ENCODE data around the gene ACVRL1.
A peak's percentile ranks its signal among the peaks of the same experiment; 100 is the strongest.

Gene ACVRL1

GRCh38 chr12:51944608-51945233 lies 37.4 kb downstream of the ACVRL1 start:
- no peak for DNase-seq

DNA sequence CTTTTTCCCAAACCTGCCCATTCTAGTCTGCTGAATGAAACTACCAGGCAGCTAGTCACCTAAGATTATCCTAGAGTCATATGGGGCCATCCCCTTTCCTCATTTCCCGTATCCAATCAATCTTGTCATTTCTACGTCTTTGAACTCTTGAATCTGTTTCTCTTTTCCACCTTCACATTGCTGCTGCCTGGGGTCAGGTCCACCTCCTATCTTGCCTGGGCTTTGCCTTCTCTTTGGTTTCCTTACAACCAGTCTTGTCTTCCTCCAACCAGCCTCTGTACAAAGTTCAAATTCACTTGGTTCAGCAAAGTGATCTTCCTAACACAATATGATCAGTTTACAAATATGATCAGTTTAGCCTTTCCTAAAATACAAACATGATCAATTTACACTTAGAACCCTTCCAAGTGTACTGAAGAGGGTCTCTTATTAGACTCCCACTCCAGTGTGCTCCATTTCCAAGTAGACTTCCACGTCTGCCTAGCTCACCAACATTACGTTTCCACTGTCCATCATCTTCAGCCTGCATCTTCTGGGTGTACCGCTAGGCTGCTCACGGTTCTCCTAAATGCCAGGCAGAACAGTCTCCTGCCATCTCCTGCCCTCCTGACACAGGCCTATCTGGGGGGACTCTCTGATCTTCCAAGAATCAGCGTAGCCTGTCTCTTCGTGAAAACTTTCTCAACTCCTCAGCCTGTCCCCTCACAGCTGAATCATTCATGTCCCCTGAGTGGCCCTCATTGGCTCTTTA lies 40.1 kb downstream of the ACVRL1 start:
- no peak for DNase-seq

- no peak for DNase-seq
Observed at GRCh38 chr12:51948066-51948465, 40.8 kb downstream of the ACVRL1 start.

DNA sequence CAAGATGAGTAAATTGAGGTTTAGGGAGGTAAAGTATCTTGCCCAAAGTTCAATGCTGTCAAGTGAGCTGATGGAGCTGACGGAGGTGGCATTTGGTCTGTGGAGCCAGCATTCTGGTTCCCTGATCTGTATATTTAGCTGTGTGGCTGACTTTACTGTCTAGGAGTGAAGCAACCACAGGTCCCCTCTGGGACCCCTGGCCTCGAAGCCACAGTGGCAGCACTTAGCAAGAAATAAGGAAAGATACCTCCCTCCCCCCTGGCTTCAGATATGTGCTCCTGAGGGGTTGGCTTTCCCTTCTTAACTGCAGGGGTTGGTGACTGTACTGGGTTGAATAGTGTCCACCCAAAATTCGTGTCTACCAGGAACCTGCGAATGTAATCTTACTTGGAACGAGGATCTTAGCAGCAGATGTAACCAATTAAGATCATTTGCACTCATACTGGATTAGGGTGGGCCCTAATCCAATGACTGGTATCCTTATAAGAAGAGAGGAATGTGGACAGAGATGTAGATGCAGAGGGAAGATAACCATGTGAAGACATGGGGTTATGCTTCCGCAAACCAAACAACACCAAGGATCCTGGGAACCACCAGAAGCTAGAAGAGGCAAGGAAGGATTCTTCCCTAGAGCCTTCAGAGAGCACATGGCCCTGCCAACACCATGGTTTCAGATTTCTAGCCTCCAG lies 42.2 kb downstream of the ACVRL1 start:
- DNase-seq, result peak; percentile 53

GRCh38 chr12:51950682-51951198 lies 43.4 kb downstream of the ACVRL1 start:
- no peak for DNase-seq

DNA sequence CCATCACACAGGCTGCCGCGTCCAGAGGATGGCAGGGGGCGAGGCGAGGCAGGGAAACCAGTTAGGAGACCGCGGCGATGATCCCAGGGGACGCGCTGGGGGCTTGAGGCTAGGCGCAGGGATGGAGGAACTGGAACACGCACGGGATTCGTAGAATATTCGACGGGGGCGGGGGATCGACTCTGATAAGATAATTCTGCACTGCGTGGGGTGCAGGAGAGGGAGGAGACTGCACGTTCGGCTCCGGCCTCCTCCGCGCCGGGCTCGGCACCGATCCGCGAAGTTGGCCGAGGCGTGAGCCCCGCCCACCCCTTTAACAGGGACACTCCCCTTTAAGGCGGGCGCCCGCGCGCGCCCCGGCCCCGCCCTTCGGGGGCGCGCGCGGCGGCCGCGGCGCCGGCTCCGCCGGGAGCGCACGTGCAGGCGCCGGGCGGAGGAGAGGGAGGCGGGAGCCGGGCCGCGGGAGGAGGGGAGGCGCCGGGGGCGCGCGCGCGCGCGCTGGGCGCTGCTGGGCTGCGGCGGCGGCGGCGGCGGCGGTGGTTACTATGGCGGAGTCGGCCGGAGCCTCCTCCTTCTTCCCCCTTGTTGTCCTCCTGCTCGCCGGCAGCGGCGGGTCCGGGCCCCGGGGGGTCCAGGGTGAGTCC lies 44.0 kb downstream of the ACVRL1 start, which contains the start of gene ACVR1B:
ACVR1B (plus strand) TSS at position 501 of the 644 bp plus-strand sequence; CDS start at position 546, 45 bp downstream.
- peak; percentile 91 for DNase-seq

DNA sequence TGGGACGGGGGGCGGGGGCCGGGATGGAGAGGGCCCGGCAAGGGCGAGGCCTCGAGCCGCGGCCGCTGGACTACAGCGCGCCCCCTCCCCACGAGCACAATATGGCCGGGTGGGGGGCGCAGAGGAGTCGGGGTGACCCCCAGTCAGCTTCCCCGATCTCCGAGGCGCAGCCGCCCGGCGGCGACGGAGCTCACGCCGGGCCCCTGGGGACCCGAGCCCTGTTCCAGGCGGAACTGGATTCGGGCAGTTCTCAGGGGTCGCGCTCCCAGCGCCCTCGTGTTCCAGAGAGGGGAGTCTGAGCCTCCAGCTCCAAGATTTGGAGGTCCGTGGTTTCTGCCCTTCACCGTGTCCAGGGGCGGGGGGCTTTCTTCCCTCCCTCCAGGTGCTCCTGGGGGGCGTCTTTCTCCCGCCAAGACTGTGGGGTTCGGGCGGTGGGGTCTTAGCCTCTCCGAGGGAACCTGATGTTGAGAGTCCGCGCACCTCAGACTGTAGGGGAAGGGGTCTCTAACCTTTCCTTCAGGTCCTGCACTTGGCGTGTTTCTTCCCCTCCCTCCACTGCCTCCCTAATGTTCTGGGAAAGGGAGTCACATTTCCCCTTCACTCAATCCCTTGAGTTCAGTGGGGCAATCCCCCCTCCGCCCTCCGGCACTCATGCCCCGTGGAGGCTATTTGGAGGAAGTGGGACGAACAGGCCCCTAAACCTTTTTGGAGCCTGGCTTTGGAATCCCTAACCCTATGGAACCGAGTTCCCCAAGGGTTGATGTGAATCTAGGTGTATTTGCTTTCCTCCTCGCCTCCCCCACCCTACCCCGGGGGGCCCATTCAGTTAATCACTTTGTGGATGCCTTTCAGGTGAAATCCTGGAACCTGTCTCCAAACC lies 44.8 kb downstream of the ACVRL1 start:
- no peak for DNase-seq

DNA sequence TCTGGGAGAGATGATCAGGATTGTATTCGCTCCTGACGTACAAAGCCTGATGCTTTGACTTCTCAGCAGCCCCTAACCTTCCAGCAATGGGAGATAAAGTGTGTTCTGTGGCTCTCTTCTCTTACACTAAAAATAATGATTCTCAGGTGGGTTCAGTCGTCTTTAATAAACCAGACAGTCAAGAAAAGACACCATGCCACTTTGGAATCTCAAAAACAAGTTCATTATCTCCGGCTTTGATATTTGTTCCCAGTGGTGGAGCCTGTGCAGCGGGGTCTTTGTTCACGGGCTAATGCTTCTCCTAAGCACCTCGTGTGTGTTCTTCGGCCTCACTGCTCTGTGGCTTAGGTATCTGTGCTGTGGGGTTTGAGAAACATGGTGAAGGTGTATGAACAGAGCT lies 45.8 kb downstream of the ACVRL1 start:
- DNase-seq, result no peak

GRCh38 chr12:51953864-51954263 lies 46.6 kb downstream of the ACVRL1 start:
- DNase-seq, result no peak

DNA sequence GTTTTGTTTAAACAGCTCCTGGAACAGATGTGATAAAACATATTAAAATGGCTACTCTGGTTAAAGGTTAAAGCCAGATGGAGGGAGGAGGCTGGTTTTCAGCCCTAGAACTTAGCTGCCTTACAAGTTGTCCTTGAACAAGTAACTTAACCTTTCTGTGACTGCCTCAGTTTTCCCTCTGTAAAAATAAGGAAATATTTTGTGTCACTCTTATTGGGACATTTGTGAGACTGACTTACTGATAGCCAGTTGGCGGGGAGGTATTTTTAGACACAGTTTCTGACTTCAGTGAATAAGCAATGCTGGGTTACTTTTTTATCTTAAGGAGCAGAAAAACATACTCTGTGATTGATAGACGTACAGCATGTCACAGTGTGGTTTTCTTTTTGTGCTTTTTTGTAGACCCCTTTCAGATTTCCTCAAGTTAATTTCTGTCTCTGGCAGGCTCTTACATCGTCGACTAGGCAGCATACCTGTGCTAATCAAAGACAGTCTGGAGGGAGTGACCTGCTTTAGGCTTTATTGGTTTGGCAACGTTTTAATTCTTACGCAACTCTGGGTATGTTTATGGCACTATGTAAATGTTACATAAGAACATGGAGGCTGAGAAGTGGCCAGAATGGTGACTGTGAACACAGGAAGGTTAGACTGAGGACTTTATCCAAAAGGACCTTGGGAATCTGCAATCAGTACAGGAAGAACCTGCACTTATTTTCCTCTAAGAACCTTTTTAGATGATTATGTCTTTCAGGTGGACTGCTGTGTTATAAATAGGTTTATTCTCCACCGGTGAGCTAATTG lies 47.5 kb downstream of the ACVRL1 start:
- no peak for DNase-seq

DNA sequence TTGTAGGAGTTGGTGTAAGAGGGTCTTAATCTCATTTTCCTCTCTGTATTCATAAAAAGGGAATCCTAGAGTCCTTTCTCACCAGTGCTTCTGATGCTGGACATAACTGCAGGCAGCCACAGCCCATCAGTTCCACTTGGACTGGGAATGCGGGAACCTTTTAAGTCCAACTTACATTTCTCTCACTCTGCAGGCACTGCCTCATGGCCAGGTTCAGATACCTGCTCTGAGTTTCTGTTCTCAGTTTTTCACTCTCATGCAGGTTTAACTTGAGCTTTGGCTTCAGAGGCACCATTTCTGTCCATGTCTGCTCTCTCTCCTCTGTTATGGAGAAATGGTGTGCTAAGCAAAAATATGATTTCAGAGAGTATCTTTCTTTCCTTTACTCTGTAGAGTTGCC lies 48.4 kb downstream of the ACVRL1 start:
- no peak for DNase-seq

DNA sequence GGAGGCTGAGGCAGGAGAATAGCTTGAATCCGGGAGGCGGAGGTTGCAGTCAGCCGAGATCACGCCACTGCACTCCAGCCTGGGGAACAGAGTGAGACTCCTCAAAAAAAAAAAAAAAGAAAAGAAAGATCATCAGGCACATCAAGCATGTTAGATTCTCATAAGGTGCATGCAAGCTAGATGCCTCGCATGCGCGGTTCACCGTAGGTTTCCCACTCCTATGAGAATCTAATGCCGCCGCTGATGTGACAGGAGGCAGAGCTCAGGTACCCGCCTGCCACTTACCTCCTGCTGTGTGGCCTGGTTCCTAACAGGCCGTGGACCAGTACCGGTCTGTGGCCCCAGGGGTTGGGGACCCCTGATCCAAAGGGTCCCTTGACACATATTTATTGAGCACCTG lies 51.2 kb downstream of the ACVRL1 start:
- DNase-seq, result no peak

DNA sequence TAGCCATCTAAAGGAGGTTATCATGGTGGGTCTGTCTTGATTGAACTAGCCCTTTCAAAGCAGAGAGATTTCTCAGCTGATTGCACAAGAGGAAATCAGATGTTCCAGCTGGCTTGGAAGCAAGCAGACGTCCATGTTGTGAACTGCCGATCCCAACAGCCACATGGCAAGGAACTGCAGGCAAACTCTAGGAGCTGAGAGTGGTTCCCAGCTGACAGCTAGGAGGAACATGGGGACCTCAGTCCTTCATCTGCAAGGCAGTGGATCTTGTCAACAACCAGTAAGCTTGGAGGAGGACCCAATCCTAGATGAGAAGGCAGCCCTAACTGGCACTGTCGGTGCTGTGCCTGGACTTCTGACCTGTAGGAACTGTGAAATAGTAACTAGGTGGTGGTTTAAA lies 51.9 kb downstream of the ACVRL1 start:
- DNase-seq, result no peak

- DNase-seq, result no peak
Observed at GRCh38 chr12:51959921-51960320, 52.6 kb downstream of the ACVRL1 start.

DNA sequence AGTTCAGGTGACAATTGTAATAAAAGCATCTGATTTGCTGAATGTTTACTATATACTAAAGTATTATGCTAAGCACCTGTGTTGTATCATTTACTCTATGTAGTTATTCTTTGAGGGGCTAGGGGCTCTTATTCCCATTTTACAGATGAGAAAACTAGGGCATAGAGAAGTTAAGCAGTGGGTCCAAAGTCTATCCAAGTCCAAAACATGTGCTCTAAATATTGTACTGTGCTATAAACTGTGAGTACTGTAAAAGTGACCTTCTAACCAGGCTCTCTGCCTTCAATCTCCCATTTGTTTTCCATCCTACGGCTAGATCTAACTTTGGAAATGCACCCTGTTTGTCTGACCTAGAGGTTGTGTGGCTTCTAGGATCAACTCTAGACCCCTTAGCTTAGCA lies 53.2 kb downstream of the ACVRL1 start:
- no peak for DNase-seq

DNA sequence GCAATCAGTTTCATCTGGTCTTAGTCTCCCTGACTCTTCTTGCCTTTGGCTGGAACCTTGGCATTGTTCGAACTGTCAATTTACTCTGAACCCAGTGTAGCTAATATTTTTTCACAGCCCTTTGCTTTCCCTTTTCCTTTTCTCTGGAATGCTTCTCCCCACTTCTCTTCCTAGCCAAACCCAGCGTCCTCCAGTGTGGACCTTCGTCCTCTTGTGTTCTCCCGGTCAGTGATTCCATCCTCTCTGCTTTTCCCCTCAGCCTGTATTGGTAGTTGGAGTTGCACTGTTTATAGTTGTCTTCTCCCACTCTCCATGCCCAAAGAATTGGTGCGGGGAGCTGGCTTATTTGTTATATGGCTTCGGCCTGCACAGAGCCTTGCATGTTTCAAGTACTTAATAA lies 53.6 kb downstream of the ACVRL1 start:
- no peak for DNase-seq

GRCh38 chr12:51961834-51962233 lies 54.5 kb downstream of the ACVRL1 start:
- no peak for DNase-seq

DNA sequence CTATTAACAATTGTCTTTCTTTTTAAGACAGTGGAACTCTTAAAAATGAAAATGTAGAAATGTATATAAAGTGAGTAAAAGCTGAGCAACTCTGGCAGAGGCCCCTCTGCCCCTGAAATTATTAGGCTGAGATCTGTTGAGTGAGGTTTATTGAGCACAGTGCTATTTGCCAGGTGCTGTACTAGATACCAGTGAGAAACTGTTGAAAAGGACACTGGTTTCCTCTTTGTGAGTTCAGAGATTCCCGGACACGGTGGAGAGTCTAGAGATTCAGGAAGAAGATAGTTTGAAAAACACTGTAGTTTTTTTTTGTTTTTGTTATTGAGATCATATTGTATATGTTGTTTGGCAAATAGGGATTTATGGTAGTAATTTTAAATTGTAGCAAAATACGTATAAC lies 55.4 kb downstream of the ACVRL1 start:
- DNase-seq, result no peak

DNA sequence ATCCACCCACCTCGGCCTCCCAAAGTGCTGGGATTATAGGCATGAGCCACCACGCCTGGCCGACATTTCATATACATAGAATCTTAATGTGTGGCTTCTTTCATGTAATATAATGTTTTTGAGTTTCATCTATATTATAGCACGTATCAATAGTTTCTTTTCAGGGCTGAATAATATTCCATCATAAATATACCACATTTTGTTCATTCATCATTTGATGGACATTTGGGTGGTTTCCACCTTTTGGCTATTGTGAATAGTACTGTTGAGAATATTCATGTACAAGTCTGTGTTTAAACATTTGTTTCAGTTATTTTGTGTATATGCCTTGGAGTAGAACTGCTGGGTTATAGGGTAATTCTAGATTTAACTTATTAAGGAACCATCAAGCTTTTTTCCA lies 56.2 kb downstream of the ACVRL1 start:
- DNase-seq, result no peak

- DNase-seq, result no peak
Observed at GRCh38 chr12:51969643-51970042, 62.3 kb downstream of the ACVRL1 start.

DNA sequence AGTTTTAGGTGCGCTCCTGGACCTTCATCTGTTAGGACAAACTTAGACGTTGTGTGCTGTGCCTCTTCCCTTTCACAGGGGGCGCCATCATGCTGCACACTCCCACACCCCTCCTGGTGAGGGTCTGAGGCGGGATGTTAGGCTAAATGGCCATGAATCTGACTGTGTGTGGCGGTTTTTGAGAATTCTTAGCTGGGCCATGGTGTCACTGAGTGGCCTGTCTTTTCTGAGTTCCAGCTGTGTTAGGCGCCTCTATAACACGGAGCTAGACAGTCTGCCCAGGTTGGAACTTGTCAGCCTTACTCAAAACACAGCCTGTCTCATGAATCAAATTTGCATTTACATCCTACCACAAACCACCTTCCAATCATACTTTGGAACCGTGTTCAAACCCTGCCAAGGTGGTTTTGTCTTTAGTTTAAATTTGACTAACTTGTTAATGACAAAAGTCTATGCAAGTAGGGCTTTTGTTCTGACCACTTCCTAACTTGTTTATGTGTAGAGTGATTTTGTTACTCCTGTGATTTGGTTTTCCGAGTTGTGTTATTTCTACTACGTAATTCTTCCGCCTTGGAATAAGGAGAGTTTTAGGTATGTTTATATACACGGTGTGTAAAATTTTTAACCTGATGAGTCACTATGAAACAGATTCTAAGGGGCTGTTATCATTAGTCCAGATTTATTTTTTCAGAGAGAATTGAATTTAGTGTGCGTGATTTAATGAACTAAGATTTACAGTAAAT lies 63.8 kb downstream of the ACVRL1 start:
- peak; percentile 54 for DNase-seq
